HG02642 (cell line): ENCODE results near the gene ATP2B2.

Experiments used
- ATAC-seq: cut with Tn5 transposase; IDR thresholded peaks from one replicate; pipeline ENCODE4 v1.9.1; 2021; ENCODE audit warnings: mild to moderate bottlenecking; ENCODE audit not compliant: unreplicated experiment, poor library complexity

Gene ATP2B2

GRCh38 chr3:10437272-10437994, 68.0 kb downstream of the ATP2B2 start:
- ATAC-seq: no peak

- no peak for ATAC-seq
Measured at GRCh38 chr3:10435850-10436249, 69.5 kb downstream of the ATP2B2 start.

GRCh38 chr3:10434938-10435336, 70.4 kb downstream of the ATP2B2 start:
- ATAC-seq: no peak

GRCh38 chr3:10434144-10434937, 71.0 kb downstream of the ATP2B2 start:
- no peak for ATAC-seq

GRCh38 chr3:10432931-10433330, 72.5 kb downstream of the ATP2B2 start:
- ATAC-seq: no peak

- no peak for ATAC-seq
Measured at GRCh38 chr3:10432156-10432845, 73.1 kb downstream of the ATP2B2 start.

- ATAC-seq: no peak
Measured at GRCh38 chr3:10430805-10431204, 74.6 kb downstream of the ATP2B2 start.

GRCh38 chr3:10428406-10429091, 76.8 kb downstream of the ATP2B2 start:
- no peak for ATAC-seq

- ATAC-seq: no peak
Measured at GRCh38 chr3:10426346-10427220, 78.8 kb downstream of the ATP2B2 start.

GRCh38 chr3:10423171-10423882, 82.1 kb downstream of the ATP2B2 start:
- ATAC-seq: no peak

- ATAC-seq: no peak
Measured at GRCh38 chr3:10421996-10422395, 83.4 kb downstream of the ATP2B2 start.

GRCh38 chr3:10420745-10421475, 84.5 kb downstream of the ATP2B2 start:
- ATAC-seq: no peak

- ATAC-seq: no peak
Measured at GRCh38 chr3:10419637-10420232, 85.7 kb downstream of the ATP2B2 start.

- no peak for ATAC-seq
Measured at GRCh38 chr3:10417847-10418246, 87.5 kb downstream of the ATP2B2 start.

GRCh38 chr3:10416730-10417300, 88.6 kb downstream of the ATP2B2 start:
- no peak for ATAC-seq

GRCh38 chr3:10413041-10413440, 92.3 kb downstream of the ATP2B2 start:
- no peak for ATAC-seq

GRCh38 chr3:10411598-10412332, 93.6 kb downstream of the ATP2B2 start:
- no peak for ATAC-seq
